GM21515 (cell line): Measurements from ENCODE around the gene TRAP1.

Source experiments
- ATAC-seq: cut with Tn5 transposase; IDR thresholded peaks from one replicate; pipeline ENCODE4 v1.9.1; 2021; ENCODE audit not compliant: unreplicated experiment

The TRAP1 gene

DNA sequence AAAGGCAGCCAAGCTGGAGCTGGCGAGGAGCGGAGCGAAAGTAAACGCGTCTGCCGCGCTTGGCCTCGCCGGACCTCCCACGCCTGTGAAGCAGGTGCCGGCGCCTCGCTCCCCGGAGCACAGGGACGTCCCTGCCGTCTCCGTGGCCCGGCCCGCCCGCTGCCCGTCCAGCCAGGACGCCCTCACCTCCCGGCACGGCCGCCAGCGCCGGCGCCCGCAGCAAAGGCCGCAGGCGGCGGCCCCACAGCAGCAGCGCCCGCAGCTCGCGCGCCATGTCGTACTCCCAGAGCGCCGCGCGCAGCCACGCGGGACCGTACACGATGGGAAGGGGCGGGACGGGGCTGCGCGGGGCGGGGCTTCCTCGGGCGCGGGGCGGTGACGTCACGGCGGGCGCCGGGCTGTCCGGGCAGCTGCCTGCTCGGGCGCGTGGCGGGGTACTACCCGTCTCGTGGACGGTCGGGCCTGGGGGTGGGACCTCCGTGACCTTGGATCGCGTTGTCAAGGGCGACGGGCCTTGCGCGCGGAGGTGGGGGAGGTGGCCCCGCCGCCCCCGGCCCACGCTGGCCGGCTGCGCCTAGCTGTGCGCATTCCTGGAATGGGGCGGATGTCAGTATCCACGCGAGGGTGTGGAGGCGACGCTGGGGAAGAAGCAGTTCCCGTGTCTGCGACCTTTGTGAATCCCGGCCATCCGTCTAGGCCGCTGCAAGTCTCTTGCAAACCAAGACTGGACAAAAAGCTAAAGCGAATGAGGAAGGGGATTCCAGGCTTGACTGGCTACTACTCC, at the start of gene TRAP1:
TSS of gene TRAP1 (minus strand) at position 290 of the 784 bp plus-strand sequence. CDS start at position 274, 16 bp downstream.
- ATAC-seq, result peak; percentile 78

DNA sequence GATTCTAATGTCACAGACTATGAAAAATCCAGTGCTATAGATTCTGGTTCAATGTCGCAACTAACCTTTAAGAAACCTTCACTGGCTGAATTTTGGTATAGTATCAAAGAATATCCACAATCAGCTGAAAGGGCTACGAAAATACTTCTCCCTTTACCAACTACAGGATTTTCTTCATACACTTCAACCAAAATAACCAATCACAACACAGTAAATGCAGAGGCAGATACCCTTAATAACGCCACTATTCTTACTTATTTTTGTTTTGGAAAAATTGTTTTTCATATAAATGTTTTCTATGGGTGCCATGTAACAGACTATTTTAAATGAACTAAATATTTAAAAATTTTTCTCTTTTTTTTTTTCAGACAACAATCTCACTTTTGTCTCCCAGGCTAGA, 48.9 kb upstream of the TRAP1 start:
- no peak for ATAC-seq

DNA sequence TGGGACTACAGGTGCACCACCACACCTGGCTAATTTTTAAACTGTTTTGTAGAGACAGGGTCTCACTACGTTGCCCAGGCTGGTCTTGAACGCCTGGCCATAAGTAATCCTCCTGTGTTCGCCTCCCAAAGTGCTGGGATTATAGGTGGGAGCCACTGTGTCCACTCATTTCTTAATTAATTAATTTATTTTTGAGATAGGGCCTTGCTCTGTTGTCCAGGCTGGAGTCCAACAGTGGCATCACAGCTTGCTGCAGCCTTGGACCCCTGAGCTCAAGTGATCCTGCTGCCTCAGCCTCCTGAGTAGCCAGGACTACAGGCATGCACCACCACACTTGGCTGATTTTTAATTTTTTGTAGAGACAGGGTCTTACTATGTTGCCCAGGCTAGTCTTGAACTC, 47.1 kb upstream of the TRAP1 start:
- no peak for ATAC-seq

DNA sequence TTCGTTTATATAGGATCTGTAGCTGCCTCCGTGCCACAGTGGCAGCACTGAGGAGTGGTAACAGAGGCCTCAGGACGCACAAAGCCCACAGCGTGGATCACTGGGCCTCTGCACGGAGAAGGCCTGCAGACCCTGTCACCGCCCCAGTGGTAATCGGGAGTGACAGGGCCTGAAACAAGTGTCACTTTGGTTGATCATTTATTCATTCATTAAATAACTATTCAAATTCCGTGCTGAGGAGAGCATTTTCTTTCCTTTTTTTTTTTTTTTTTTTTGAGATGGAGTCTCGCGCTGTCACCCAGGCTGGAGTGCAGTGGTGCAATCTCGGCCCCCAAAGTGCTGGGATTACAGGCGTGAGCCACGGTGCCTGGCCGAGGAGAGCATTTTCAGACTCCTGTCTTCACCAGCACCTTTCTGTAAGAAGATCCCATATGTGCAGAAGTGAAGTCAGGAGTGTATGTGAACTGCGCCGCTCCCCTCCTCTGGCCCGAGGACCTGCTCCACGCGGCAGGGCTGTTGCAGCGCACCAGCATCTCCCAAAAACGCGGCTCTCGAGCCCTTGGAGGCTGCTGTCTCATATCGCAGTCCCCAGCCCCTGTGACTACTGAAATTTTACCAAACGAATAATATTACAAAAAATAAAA, 44.9 kb upstream of the TRAP1 start:
- ATAC-seq, result no peak

DNA sequence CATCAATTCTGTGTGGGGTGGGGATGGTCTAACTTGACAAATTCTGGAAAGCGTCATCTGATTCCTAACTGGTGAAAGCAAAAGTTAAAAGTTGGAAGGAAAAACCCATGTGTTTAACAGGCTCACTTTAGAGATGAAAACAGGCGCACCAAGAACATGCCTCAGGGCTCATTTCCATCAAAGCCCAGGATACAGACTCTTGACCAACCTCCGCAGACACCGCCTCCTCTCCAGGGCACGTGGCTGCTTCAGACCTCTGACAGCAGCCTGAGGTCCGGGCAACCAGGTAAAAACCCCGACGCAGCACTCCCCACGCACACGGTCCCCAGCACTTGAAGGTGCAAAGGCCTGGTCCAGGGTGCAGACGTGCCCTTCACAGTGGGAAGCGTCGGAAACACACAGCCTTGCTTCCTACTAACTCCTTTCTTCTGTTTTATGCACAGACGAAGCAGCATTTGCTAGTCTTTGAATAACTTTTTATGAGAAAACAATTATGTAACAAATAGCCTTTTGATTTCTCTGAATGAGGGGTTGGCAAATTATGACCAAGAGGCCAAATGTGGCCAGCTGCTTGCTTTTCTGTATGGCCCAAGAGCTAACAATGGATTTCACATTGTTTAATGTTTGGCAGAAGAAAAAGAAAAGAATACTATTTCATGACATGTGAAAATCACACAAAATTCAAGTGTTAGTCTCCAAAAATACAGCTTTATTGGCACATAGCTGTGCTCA, 44.2 kb upstream of the TRAP1 start:
- ATAC-seq, result no peak

DNA sequence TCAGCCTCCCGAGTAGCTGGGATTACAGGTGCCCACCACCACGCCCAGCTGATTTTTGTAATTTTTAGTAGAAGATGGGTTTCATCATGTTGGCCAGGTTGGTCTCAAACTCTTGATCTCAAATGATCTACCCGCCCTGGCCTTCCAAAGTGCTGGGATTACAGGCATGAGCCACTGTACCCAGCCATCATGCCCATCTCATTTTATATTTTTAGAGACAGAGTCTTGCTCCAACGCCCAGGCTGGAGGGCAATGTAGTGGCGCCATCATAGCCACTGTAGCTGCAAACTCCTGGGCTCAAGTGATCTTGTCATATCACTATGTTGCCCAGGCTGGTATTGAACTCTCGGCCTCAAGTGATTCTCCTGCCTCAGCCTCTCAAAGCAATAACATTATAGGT, 43.2 kb upstream of the TRAP1 start:
- ATAC-seq, result no peak

DNA sequence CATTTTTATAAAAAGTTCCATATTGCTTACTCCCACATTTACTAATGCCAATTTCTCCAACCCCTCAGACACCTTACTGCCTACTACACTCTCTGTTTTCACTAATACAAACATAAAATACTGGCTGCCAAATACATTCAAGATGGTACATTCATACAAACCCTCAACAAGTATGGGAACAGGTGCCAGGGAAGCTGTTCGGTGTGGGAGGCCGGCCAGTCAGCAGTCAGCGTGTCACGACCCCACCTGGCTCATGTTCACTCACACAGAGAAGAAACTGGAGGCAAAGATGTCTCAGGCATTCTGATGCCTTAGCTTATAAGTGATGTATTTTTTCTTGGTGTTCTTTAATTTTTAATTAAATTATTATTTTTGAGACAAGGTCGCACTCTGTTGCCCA, 42.4 kb upstream of the TRAP1 start:
- no peak for ATAC-seq

DNA sequence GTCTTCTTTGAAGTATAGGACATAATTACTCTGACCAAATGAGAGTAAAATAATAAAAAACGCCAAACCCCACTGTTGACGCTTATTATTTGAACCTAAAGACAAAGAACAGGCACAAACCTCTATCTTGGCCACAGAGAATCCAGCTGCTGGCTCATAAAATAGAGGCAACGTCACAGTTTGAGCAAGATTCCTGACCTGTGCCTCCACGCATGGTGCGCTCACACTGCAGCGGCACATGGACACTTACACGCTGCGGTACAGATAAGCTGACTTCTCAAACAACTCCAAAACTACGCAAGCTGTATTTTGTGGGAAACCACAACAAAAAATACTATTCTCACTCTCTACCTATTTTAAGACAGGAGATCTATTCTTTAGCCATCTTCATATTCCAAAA, 38.8 kb upstream of the TRAP1 start:
- ATAC-seq, result no peak

DNA sequence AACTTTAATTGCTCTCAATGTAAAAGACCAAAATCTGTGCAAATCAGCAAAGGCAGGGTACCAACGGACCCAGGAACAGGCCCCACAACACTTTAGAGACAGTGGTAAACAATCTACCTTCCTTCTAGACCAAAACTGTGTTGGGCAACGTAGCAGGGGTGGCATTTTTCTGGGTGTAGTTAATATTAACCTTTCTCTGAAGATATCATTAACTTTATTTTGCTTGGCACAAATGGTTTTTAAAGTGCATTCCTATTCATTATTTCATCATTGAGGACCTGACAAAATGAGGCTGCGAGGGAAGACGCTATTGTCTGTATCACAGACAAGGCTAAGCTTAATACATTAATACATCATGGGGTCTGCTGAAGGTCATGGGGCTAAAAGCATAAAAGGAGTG, 37.9 kb upstream of the TRAP1 start:
- no peak for ATAC-seq

DNA sequence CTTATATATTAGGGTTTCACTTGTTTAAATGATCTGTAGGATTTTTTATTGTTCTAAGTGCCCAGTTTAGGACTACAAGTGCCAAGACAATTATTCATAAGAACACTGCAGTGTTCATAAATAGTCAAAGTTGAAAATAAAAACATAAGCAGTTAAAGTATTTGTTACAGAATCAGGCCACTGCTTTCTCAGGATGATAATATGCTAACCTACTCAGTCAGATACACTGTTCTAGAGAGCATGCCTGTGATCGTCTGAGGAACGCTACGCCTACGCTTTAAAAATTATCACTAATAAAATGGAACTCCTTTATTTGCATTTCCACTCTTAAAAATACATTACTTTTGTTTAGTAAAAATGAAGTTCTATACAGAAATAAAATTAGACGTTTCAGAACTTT, 37.4 kb upstream of the TRAP1 start:
- ATAC-seq, result no peak

DNA sequence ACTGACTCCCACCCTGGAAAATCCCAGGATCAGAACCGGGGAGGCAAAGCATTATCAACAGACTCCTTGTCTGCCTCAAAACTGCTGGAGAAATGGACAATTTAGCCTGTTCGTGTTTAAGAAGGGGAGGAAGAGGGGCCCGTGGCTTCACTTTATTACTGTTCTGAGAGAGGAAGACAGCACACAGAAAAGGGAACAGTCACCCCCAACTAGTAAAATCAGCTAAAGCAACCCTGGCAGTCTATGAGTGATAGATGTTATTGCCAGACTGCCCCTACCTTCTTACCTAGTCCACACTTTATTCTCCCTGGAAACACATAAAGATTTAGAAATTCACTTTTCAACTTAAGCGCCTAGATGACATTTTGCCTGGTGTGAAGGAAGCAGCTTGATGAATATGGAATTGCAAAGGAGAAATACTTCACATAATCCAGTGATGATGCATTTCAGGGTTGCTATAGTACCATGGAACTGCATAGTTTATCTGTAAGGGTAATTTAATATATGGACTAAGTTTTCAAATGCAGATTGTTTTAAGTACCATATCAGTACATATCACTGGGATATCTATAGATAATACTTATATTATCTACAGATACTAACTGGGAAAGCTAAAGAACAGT, 36.9 kb upstream of the TRAP1 start:
- no peak for ATAC-seq

DNA sequence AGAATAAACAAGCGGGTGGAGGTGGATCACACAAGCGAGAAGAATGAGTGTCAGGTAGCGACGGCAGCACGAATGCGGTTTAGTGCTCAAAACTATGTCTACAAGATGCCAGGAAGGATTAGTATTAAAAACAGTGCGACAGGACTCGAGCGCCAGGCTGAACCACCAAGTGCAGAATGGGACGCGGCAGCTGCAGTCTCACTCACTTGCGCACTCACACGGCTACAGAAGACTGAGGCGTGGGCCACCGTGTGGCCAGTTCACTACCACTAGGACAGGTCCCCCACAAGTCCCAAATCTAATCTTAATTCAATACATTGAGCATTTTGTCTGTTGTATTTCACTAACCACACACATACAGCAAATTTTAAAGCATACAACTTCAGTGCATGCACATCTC, 35.7 kb upstream of the TRAP1 start:
- ATAC-seq, result no peak

DNA sequence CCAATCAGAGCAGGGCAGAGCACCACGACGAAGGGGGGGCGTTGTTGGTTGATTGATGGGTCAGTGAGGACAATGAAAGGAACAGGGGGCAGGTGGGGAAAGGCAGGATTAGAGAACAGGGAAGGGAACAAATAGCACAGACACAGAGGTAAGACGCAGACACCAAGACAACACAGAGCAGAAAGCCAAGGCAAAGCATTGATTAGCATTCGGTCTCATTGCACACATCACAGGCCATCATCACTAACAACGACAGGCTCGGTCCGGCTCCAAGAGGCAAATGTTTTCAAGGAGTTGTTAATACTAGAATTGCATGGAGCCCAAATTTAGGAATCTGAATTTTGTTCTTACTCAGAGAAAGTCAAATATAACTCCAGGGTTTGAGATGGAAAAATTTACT, 34.6 kb upstream of the TRAP1 start:
- no peak for ATAC-seq

DNA sequence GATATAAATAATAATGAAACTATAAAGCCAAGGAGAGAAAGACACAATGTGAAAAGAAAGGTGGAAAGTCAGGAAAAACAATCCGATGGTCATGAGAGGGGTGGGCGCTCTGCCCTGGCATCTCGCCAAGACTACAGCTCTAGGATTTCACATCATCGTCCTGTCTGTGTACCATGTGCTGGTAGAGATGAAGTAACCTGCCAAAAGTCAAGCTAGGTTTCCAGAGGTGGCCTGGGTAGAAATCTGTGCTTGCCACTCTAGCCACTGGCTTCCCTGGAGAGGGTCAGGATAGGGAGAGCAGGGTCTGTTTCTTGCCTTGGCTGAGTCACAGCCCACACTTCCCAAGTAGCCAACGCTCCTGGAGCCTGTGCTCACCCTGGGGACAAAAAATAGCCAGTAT, 31.0 kb upstream of the TRAP1 start:
- ATAC-seq, result no peak

DNA sequence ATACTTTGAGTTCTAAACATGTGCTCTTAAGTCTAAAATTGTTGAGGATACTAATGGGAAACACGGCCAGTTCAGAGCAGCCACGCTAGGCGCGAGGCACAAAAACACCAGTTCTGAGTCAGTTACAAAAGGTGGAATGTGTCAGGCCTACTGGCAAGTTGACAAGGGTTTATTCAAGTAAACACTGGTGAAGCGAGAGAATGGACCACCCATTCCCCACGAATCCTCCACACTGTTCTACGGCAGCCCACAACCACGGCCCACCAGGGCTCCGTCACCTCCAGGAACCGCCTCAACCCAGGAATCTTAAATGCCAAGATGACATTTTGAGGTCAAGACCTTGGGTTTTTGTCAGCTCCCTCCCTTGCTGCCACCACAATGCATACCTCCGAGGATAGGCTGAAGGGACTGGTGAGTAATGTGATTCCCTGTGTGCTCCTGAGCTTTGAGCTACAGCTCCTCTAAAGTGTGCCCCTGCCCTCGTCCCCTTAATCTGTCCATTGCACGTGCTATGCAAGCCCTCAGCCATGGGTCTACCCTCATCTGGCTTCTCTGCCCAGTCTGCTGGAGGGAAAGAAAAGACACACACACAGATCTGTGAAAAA, 28.5 kb upstream of the TRAP1 start:
- no peak for ATAC-seq

DNA sequence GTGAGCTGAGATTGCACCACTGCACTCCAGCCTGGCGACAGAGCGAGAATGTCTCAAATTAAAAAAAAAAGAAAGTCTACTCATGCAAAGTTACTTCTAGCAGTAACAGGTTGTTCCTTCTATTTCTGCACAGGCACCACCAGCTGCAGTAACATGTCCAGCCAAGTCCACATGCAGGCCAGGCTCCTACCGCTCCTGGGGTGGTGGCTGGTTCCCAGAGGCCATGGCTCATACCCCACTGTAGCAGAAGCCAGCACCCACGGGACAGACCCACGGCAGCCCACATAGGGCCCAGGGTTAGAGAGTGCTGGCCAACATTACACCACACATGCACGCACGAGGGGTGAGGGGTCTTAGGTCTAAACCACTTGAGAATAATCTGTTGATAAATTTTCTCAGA, 26.7 kb upstream of the TRAP1 start:
- ATAC-seq, result no peak

DNA sequence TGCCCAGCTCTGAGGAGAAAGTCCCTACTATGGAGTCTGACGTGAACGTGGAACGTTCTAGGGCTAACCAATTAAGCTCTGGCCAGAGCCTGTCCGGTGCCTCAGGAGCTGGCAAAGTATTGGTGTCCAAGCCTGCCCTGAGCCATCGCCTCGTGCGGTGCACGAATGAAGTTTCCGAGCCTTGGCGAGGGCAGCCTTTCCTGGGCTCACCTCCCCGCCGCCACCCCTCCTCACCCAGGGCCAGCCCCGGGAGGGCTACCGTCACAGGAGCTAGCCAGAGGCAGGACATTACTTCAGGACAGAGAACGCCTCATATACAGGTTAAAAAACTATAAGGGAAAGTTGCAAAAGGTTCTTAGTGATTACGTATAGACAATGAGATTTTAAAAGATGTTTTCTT, 23.6 kb upstream of the TRAP1 start:
- ATAC-seq, result no peak

DNA sequence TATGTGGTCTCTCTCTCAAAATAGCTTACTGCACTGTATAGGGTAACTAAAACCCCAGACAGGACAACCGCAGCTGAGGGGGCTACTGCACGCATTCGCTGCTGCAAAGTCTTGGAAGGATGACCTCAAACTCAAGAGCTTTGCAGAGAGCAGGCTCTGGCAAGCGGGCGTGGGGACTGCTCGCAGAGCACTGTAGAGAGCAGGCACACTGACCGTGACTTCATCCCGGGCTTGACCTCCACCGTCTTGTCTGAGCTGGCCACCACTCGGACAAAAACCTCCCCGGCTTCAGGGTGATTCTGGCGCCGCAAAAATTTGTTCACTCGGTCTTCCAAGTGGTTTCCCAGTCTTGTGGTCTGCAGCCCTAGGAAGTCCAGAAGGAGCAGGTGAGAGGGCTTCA, 22.9 kb upstream of the TRAP1 start:
- no peak for ATAC-seq

DNA sequence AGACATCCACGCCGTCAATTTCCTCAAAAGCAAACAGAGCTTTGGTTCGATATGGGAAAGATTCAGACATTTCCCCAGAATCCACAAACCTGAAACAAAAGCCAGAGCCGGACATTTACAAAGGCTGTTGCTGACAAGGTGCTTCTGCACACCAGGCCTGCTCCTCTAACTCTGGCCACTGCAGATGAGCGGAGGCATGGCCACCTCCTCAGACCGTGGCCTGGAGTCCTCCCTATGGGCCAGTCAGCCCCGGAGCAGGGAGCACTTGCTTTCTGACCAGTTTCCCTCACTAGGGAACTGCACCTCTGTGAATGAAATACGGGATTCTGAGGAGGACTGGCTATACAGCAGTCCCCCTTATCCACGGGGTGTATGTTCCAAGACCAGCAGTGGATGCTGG, 22.3 kb upstream of the TRAP1 start:
- ATAC-seq, result no peak

DNA sequence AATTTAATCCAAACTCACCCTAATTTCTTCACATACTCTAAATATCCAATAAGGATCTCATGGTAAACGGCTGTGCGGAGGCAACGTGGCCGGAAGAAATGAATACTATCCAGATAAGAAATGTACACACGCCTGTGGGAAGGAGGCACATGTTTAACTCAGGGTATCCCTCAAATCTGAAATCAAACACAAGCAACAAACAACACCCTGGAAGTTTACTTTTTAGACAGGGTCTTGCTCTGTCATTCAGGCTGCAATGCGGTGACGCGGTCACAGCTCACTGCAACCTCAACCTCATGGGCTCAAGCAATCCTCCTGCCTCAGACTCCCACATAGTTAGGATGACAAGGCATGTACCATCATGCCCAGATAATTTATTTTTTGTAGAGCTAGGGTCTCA, 21.2 kb upstream of the TRAP1 start:
- no peak for ATAC-seq

DNA sequence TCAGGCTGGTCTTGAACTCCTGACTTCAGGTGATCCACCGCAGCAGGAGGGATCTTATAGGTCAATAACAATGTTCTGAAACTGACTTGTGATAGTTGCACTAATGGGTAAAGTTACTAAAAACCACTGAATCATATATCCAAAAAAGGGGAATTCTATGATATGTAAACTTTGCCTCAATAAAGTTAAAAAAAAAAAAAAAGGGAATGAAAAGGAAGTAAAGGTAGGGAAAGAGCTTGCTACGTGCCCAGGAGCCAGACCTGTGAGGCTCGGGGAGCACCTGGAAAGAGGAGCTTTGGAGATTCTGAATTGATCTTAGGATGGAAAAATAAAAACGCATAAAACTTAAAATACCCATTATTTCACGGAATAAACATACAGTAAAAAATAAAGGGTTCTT, 20.8 kb upstream of the TRAP1 start:
- no peak for ATAC-seq
